GM18517 (cell line): Measurements from ENCODE around the gene SHROOM3.

Experiments used
- ATAC-seq: cut with Tn5 transposase; IDR thresholded peaks from one replicate; pipeline ENCODE4 v1.9.1; 2021; ENCODE audit warnings: mild to moderate bottlenecking, moderate library complexity; ENCODE audit not compliant: unreplicated experiment

Gene SHROOM3

GRCh38 chr4:76616526-76616925 lies 181.5 kb downstream of the SHROOM3 start:
- ATAC-seq = no peak

- no peak for ATAC-seq
Observed at GRCh38 chr4:76620723-76621468, 185.9 kb downstream of the SHROOM3 start.

DNA sequence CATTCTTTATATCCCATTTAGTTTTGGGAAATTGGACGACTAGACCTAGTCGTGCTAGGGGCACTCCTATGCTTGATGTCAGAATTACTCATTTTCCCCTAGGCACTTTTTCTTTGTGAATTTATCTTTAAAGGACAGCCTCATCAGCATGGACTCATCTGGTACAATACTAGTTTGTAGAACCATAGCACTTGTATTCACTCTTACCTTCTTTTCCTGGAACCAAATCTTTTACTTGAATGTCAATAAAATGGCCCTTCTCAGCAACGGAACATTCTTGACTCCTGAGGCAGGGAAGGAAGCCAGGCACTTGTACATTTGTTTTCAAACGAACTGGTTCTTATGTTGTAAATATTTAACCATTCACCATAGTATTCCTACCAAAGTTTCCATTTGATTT lies 187.1 kb downstream of the SHROOM3 start:
- no peak for ATAC-seq

DNA sequence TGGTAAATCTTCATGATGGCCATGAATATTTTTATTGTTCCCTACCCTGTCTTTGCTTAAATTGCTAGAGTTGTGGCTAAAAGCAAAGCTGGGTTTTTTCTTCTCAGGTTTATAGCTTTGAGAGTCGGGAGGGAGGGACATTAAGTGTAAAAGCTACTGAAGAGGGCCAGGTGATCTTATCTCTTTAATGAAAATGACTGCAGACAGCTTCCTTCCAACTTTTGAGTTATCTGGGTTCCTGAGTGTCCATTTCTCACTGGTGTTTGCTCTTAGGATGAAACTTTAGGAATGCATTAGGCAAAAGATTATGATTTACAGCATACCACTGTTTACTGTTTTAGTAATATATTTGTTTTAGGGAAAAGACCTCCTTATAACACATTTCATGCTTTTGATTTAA lies 187.7 kb downstream of the SHROOM3 start:
- no peak for ATAC-seq

- ATAC-seq = no peak
Observed at GRCh38 chr4:76623217-76624045, 188.4 kb downstream of the SHROOM3 start.

DNA sequence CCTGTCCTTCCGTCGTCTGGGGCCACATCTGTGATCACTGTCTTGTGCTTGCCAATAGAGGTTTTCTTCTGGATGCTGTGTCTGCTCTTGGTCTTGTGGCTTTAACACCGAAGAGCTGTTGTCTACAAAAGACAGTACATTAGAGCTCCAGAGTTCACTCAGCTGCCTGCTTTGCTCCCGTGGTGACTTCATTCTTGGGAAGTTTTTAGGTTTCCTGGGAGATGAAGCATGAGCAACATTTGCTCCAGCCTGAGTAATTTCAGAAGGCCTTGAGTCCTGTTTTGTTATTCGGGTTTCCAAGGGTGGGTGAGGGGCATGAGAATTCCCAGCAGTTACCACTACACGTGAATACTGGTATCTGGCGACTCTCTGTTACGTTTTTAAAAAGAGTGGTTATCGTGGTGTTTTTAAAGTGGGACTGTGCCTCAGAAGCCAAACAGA lies 189.2 kb downstream of the SHROOM3 start:
- ATAC-seq = no peak

DNA sequence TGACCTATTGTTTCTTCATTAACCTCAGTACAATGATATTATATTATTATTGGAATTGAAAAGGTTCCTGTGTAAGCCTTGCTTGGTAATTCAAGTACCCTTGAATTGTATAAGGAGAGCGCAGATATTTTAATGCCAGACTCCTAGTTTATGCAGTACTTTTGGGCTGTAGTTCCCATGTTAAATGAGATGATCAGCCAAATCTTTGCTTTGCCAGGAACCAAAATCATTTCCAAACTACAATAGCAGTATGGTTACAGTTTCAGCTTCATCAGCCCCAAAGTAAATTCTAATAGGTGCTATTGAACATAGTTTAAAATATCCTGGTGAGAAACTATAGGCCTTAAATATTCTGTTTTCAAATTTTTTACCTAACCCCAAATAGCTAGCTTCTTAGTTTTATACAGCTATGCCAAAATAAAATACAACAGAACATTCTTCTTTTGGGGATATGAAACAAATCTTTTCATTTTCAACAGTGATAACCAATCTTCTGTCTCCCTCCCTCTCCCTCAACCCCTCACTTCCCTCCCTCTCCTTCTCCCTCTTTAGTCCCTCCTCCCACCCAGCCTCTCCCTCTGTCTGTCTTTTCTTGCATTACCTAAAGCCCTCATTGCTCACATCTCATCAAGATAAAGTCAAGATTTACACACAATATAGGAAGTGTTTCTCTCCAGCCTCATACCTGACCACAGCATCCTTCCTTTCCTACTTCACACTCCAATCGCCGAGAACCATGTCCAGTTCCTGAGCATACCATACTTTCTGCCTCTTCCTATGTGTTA lies 190.1 kb downstream of the SHROOM3 start:
- ATAC-seq = no peak

- ATAC-seq = no peak
Observed at GRCh38 chr4:76626686-76627465, 191.8 kb downstream of the SHROOM3 start.

- ATAC-seq = no peak
Observed at GRCh38 chr4:76628251-76628650, 193.2 kb downstream of the SHROOM3 start.

- no peak for ATAC-seq
Observed at GRCh38 chr4:76630741-76631140, 195.7 kb downstream of the SHROOM3 start.

DNA sequence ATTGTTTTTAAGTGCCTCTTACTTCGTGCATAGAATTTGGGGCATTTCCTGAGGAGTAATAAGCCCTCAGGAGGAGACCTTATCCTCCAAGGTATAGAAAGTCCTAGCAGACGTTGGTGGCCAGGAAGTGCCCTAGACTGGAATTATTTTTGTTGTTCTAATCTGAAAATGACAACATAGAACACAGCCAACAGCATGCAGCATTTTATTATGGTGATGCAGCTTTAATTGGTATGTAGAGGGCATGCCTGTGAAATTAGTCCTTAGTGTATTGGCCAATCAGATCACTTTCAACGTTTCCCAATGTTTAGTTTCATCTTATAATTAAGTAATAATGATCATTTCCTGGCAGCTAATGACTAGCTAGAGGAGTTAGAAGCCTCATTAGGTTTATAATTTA lies 199.2 kb downstream of the SHROOM3 start:
- ATAC-seq = no peak

GRCh38 chr4:76637712-76638361 lies 202.8 kb downstream of the SHROOM3 start:
- ATAC-seq = no peak

DNA sequence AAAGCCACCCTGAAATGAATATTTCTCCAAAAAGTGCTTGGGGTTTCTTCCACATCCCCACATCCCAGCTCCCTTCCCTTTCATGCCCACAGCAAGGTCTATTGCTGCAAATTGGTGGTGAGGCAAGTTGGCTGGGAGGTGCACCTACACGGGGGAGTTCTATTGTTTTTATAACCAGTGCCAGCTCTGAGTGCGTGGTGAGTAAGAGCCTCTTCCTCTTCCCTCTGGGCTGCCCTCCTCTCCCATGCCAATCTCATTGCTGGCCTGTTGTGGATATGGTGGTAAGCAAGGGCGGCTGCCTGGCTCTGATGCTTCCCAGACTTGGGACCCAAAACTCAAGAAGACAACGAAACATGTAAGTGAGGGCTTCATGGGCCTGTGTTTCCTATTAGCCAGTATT lies 204.3 kb downstream of the SHROOM3 start:
- no peak for ATAC-seq

DNA sequence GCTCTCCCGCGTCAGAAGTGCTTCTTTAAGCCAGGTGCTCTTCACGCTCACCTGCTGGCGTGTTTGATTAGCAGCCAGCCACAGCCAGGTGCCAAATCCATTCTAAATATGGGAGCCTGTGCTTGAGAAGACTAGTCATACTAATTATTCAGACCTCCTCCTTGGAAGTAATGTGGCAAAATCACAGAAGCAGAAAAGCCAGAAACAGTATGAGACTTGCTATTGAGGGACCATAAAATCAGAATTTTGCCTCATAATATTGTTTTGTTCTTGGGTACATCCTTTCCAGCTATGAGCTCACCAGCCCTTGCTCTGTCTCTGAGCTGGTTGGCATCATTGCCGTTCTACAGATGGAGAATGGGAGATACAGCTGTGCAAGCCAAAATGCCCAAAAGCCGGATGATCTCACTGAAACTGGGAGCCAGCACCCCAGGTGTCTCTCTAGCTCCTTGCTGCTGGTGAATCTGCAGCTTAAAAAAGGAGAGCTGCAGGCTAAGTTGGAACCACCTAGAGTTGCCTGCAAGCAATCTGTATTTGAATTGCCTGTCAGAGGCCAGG lies 205.4 kb downstream of the SHROOM3 start:
- ATAC-seq = no peak

DNA sequence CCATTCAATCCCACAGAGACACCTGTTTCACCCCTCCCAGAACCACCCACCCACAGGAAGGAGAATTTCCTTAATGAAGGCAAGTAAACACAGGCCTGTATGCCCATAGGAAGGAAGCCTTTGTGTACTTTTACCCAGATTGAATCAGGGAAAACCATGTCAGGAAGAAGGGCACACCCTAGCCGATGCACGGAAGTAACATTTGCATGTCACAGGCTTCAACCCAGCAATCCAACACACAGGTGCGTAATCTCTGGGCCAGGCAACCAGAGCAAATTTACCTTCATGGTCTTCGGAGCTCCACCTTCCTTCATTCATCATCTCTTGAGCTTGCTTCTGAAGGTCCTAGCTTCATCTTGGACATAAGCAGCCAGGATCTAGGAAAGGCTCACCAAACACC lies 206.3 kb downstream of the SHROOM3 start:
- ATAC-seq = no peak

GRCh38 chr4:76641758-76642157 lies 206.7 kb downstream of the SHROOM3 start:
- no peak for ATAC-seq

- no peak for ATAC-seq
Observed at GRCh38 chr4:76644831-76645485, 209.9 kb downstream of the SHROOM3 start.

GRCh38 chr4:76649086-76649485 lies 214.1 kb downstream of the SHROOM3 start:
- no peak for ATAC-seq

DNA sequence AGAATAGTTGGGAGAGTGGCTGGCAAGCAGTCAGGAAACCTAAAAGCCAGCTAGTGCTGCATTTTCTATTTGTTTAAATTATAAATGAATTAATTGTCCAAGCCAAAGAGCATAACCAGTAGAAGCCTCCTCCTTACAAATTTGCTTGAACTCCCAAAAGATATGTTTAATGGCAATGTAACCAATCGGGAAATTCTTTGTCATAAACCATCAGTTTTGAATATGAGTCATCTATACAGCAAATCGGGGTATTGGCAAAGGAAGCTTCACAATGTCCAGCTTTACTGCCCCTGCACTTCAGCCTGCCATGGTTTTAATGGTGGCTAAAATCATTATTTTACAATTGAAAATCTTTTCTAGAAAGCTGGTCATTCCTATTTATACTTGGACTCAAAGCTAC lies 216.6 kb downstream of the SHROOM3 start:
- no peak for ATAC-seq
